ENCODE measurements around the gene NOX4.

DNA sequence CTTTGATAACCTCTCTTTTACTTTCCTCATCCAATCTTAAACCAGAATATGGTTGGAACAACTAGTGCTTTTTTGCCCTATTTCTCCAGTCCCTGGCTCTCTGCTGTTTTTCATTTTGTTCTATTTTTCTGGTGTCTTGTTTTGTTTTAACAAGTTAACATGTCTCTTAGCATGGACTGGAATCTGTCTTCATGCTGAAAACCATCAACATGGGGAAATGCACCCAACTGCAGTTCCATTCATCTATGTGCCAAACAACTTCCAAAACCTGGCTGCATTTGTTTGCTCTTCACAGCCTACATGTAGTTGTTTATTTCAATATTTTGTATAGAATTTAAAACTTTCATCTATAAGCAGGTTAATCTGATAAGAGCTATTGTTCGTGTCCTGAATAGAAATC, 46.8 kb upstream of the NOX4 start:
- no peak for TF ChIP-seq CTCF (IDR thresholded peaks at IDR 0.05)
- no peak for TF ChIP-seq POLR2A (IDR thresholded peaks at IDR 0.05)
- TF ChIP-seq POLR2AphosphoS5 (IDR thresholded peaks at IDR 0.05; ENCODE audit: insufficient read depth in 1 of 2, low read depth in 1 of 2) = no peak

Measured in vagina (tissue), 2 donors.